Neuronal stem cell (in vitro differentiated cells): ENCODE results near the gene VDAC2.
"Not testable (repeated sequence)": the region's sequence is repeated elsewhere in the genome, so short reads cannot be mapped to it uniquely, and the experiment has no call there.

Experiments used
- DNase-seq: peaks from one replicate; pipeline ENCODE4 v3.0.0-alpha.2; 2013; ENCODE audit warnings: low spot score
- H2AFZ ChIP-seq: one replicate; pipeline ENCODE4 v1.6.1; 2013; ENCODE audit warnings: mild to moderate bottlenecking, low read length, inconsistent platforms
- H2AK5ac ChIP-seq: 2 replicates; pipeline ENCODE4 v1.6.1; 2013; ENCODE audit warnings: low read depth, mild to moderate bottlenecking, inconsistent platforms, low read length, moderate library complexity, mixed read lengths
- H2BK120ac ChIP-seq: 2 replicates; pipeline ENCODE4 v1.6.1; 2013; ENCODE audit warnings: low read depth, mild to moderate bottlenecking, inconsistent platforms, low read length, moderate library complexity, mixed read lengths
- H2BK12ac ChIP-seq: one replicate; pipeline ENCODE4 v1.6.1; 2013; ENCODE audit warnings: low read length, inconsistent platforms
- H2BK15ac ChIP-seq: 2 replicates; pipeline ENCODE4 v1.6.1; 2013; ENCODE audit warnings: mild to moderate bottlenecking, low read length, inconsistent platforms, mixed read lengths
- H2BK5ac ChIP-seq: one replicate; pipeline ENCODE4 v1.6.1; 2013; ENCODE audit warnings: inconsistent platforms, mild to moderate bottlenecking, low read length, moderate library complexity
- H3K14ac ChIP-seq: one replicate; pipeline ENCODE4 v1.6.1; 2013; ENCODE audit warnings: low read length, inconsistent platforms
- H3K18ac ChIP-seq: 2 replicates; pipeline ENCODE4 v1.6.1; 2013; ENCODE audit warnings: low read length, inconsistent platforms
- H3K23ac ChIP-seq: 2 replicates; pipeline ENCODE4 v1.6.1; 2013; ENCODE audit warnings: low read depth, mild to moderate bottlenecking, mixed read lengths, low read length, inconsistent platforms; ENCODE audit not compliant: poor library complexity
- H3K27ac ChIP-seq: replicated peaks from 3 replicates; pipeline ENCODE4 v1.5.1; 2013; ENCODE audit warnings: low read length, inconsistent platforms
- H3K27me3 ChIP-seq, 3 experiments: 2 replicates each; pipeline ENCODE4 v1.6.1; 2013; ENCODE audit warnings: low read length in 3 of 3, mild to moderate bottlenecking in 2 of 3, inconsistent platforms in 1 of 3, low read depth in 1 of 3, mixed read lengths in 1 of 3, moderate library complexity in 1 of 3; ENCODE audit not compliant: control insufficient read depth in 3 of 3, insufficient read depth in 3 of 3
- H3K36me3 ChIP-seq, 2 donors: replicated peaks in 1 of 2; 2 replicates each; pipeline ENCODE4 v1.6.1; 2013; ENCODE audit warnings: low read length in 2 of 2; ENCODE audit not compliant: control insufficient read depth in 2 of 2, insufficient read depth in 2 of 2
- H3K4ac ChIP-seq: 2 replicates; pipeline ENCODE4 v1.6.1; 2013; ENCODE audit warnings: inconsistent platforms, mild to moderate bottlenecking, low read length, moderate library complexity
- H3K4me1 ChIP-seq, 2 donors: 1 replicate in 1 of 2; 2 replicates in 1 of 2; pipeline ENCODE4 v1.6.1; 2013; ENCODE audit warnings: low read length in 2 of 2, low read depth in 1 of 2; ENCODE audit not compliant: control insufficient read depth in 2 of 2, insufficient read depth in 1 of 2
- H3K4me2 ChIP-seq: one replicate; pipeline ENCODE4 v1.6.1; 2013; ENCODE audit warnings: mild to moderate bottlenecking, low read length, inconsistent platforms; ENCODE audit not compliant: insufficient read depth, poor library complexity, severe bottlenecking
- H3K4me3 ChIP-seq, 2 donors: 2 replicates each; pipeline ENCODE4 v1.5.1; 2013; ENCODE audit warnings: low read length in 2 of 2, mild to moderate bottlenecking in 2 of 2, inconsistent platforms in 1 of 2, moderate library complexity in 1 of 2
- H3K79me1 ChIP-seq: one replicate; pipeline ENCODE4 v1.6.1; 2013; ENCODE audit warnings: low read depth, mild to moderate bottlenecking, inconsistent platforms, low read length, moderate library complexity
- H3K9ac ChIP-seq: one replicate; pipeline ENCODE4 v1.6.1; 2013; ENCODE audit warnings: mild to moderate bottlenecking, low read depth, low read length, inconsistent platforms; ENCODE audit not compliant: poor library complexity
- H3K9me3 ChIP-seq, 2 donors: replicated peaks in 1 of 2; 2 replicates each; pipeline versions ENCODE3 to v1.6.1; 2013; ENCODE audit warnings: low read length in 2 of 2, mild to moderate bottlenecking in 2 of 2, inconsistent platforms in 1 of 2, low read depth in 1 of 2, mixed read lengths in 1 of 2, moderate library complexity in 1 of 2; ENCODE audit not compliant: control insufficient read depth in 2 of 2, insufficient read depth in 1 of 2
- H4K8ac ChIP-seq: one replicate; pipeline ENCODE4 v1.6.1; 2013; ENCODE audit warnings: low read depth, mild to moderate bottlenecking, inconsistent platforms, low read length, moderate library complexity
- H4K91ac ChIP-seq: one replicate; pipeline ENCODE4 v1.6.1; 2013; ENCODE audit warnings: low read length, low read depth, mild to moderate bottlenecking, inconsistent platforms; ENCODE audit not compliant: poor library complexity
- WGBS, 2 donors: extraction: QIAGEN DNeasy Blood & Tissue Kit; methylation state at CpG; one replicate each; pipeline ENCODE4 v1.1.7; 2013; ENCODE audit warnings: missing lambda C conversion rate in 2 of 2, mixed read lengths in 1 of 2; ENCODE audit not compliant: insufficient read length in 2 of 2, insufficient replicate concordance in 1 of 2; ENCODE audit errors: extremely low coverage in 2 of 2; 5-methylcytosine and 5-hydroxymethylcytosine counted together

The VDAC2 gene

DNA sequence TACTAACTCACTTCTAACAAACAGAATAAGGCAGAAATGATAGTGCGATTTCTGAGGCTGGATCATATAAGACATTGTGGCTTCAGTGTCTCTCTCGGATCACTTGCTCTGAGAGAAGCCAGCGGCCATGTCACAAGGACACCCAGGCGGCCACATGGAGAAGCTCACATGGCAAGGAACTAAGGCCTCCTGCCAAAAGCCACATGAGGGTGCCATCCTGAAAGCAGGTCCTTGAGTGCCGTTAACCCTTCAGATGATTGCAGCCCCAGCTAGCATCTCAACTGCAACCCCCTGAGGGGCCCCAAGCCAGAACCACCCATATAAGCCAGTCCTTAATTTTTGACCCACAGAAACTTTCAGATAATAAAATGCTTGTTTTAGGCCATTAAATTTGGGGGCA is 6.9 kb upstream of the VDAC2 start:
- no peak overlapping the region for H2BK12ac ChIP-seq
- no peak overlapping the region for H2BK5ac ChIP-seq
- peak overlapping the region; percentile 10 for H2AK5ac ChIP-seq
- H3K79me1 ChIP-seq: no peaks in the 10 kb centered on the region
- H3K4me1 ChIP-seq: peaks cover 0 to 2% of the 10 kb centered on the region in 2 donors
- H3K4me3 ChIP-seq: no peak overlapping the region
- H3K4me2 ChIP-seq: no peak overlapping the region
- H3K4ac ChIP-seq: no peak overlapping the region
- no peak overlapping the region for H3K27ac ChIP-seq
- H3K36me3 ChIP-seq: no peaks in the 10 kb centered on the region
- H3K27me3 ChIP-seq: no peaks in the 10 kb centered on the region
- WGBS, 2 donors: no CpG with 5 or more reads among the region's 5 CpGs
- no peak overlapping the region for H3K9ac ChIP-seq
- no peak for DNase-seq
- H2BK15ac ChIP-seq: no peak overlapping the region
- H4K8ac ChIP-seq: no peak overlapping the region
- H2AFZ ChIP-seq: no peak overlapping the region
- H4K91ac ChIP-seq: no peak overlapping the region
- no peak overlapping the region for H3K14ac ChIP-seq
- no peak overlapping the region for H3K18ac ChIP-seq
- no peak overlapping the region for H2BK120ac ChIP-seq
- peaks cover 0 to 2% of the 10 kb centered on the region in 2 donors for H3K9me3 ChIP-seq
- H3K23ac ChIP-seq: no peak overlapping the region

DNA sequence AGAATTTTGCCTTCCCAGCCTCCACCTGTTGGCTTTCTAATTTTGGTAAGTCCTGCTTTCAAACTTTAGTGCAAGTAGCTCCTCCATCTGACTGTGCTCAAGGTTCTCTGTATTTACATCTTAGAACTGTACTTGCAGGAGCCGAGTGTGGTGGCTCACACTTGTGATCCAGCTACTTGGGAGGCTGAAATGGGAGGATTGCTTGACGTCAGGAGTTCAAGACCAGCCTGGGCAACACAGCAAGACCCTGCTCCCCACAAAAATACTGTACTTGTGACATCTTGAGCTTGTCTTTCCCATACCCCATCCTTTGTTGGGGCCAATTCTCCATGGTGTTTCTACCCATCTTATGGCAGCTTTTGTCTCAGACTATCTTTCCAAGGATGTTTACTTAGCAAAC is 4.7 kb upstream of the VDAC2 start:
- no CpG with 5 or more reads among the region's 2 CpGs for WGBS, 2 donors

DNA sequence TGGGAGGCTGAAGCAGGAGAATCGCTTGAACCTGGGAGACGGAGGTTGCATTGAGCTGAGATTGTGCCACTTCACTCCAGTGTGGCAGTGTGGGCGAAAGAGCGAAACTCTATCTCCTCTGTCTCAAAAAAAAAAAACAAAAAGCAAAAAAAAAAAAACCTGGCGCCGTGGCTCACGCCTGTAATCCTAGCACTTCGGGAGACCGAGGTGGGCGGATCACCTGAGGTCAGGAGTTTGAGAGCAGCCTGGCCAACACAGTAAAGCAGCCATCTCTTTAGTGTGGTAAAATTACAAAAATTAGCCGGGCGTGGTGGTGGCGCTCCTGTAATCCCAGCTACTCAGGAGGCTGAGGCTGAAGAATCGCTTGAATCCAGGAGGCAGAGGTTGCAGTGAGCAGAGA is 4.0 kb upstream of the VDAC2 start:
- H3K23ac ChIP-seq, H4K8ac ChIP-seq, H3K9ac ChIP-seq, H3K14ac ChIP-seq, H2BK15ac ChIP-seq, H4K91ac ChIP-seq, H2AFZ ChIP-seq, H3K4me3 ChIP-seq, H3K27me3 ChIP-seq, H2BK12ac ChIP-seq, H3K4ac ChIP-seq, H3K4me2 ChIP-seq, H3K9me3 ChIP-seq, H3K18ac ChIP-seq, H3K27ac ChIP-seq, H3K4me1 ChIP-seq, H2BK120ac ChIP-seq, H3K36me3 ChIP-seq, H3K79me1 ChIP-seq, H2AK5ac ChIP-seq, H2BK5ac ChIP-seq, DNase-seq: not testable (repeated sequence)
- no CpG with 5 or more reads among the region's 14 CpGs for WGBS, 2 donors

More for the DNA sequence above, 4.7 kb upstream of the VDAC2 start:
- no peak overlapping the region for H2BK5ac ChIP-seq
- H3K4ac ChIP-seq: no peak overlapping the region
- H3K18ac ChIP-seq: no peak overlapping the region
- no peak overlapping the region for H2BK15ac ChIP-seq
- no peak for DNase-seq
- no peak overlapping the region for H4K91ac ChIP-seq
- H3K14ac ChIP-seq: no peak overlapping the region
- H3K27ac ChIP-seq: no peak overlapping the region
- H3K23ac ChIP-seq: no peak overlapping the region
- peaks cover 0 to 2% of the 10 kb centered on the region in 2 donors for H3K9me3 ChIP-seq
- H2AFZ ChIP-seq: no peak overlapping the region
- no peak overlapping the region for H3K4me3 ChIP-seq
- no peak overlapping the region for H2AK5ac ChIP-seq
- no peak overlapping the region for H3K4me2 ChIP-seq
- peaks cover 4% of the 10 kb centered on the region for H3K79me1 ChIP-seq
- no peaks in the 10 kb centered on the region for H3K27me3 ChIP-seq
- no peak overlapping the region for H3K9ac ChIP-seq
- H3K36me3 ChIP-seq: no peaks in the 10 kb centered on the region
- H4K8ac ChIP-seq: no peak overlapping the region
- H2BK120ac ChIP-seq: no peak overlapping the region
- H3K4me1 ChIP-seq: peaks cover 5 to 7% of the 10 kb centered on the region in 2 donors
- H2BK12ac ChIP-seq: no peak overlapping the region

DNA sequence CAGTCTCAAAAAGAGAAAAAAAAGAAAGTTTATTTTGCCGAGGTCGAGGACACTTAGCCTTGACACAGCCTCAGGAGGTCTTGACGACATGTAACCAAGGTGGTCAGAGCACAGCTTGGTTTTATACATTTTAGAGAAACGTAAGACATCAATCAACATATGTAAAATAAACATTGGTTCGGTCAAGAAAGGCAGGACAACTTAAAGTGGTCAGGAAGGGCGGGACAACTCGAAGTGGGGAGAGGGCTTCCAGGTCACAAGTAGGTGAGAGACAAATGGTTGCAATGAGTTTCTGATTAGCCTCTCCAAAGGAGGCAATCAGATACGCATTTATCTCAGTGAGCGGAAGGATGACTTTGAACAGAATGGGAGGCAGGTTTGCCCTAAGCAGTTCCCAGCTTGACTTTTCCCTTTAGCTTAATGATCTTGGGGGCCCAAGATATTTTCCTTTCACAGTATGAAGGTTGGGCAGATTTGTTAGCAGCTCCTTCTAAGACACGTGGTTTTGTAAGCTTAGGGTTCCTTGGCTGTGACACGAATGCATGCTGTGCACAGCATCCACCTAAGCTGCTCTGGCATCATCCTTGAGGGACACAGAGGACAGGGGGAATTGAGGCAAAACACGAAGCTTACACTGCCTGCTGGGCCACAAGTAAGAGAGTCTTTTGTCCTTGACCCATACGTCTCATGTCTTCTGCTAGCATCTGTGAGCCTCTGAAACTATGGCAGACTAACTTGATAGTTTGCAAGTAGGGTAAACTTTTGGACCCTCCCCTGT is 3.3 kb upstream of the VDAC2 start:
- Histone ChIP-seq H4K8ac (no peak overlapping the region), H2BK5ac (no peak overlapping the region), H3K27me3 (no peaks in the 10 kb centered on the region), H3K4me1 (peaks cover 9 to 10% of the 10 kb centered on the region in 2 donors), H3K9me3 (peaks cover 0 to 2% of the 10 kb centered on the region in 2 donors), H2AFZ (no peak overlapping the region), H3K36me3 (peaks cover under 1 to 6% of the 10 kb centered on the region in 2 donors), H3K4ac (no peak overlapping the region), H2BK12ac (no peak overlapping the region), H3K14ac (no peak overlapping the region), H3K9ac (no peak overlapping the region), H3K27ac (no peak overlapping the region), H3K4me3 (no peak overlapping the region), H2AK5ac (no peak overlapping the region), H3K4me2 (no peak overlapping the region), H3K23ac (no peak overlapping the region), H4K91ac (no peak overlapping the region), H2BK120ac (no peak overlapping the region), H2BK15ac (no peak overlapping the region), H3K79me1 (peaks cover 7% of the 10 kb centered on the region), H3K18ac (no peak overlapping the region)
- no CpG with 5 or more reads among the region's 13 CpGs for WGBS, 2 donors
- no peak for DNase-seq
